Activated B cell treated with CpG ODN at 0.5 μM for 24 hours (primary cell): ENCODE results near the gene PIGS. TPM values are rescaled to one million over a fixed set of nuclear protein-coding genes. Genes with fewer than 3 reads are reported as not detected.

ENCODE experiments used
- ATAC-seq: fragments of 200-7000 bp; cut with Tn5 transposase; one replicate; pipeline ENCODE4 v1.10.0; 2021; ENCODE audit warnings: low read depth, mild to moderate bottlenecking, moderate library complexity
- CTCF ChIA-PET: fragments of 350-600 bp; sonication (Branson Sonifier 250); formaldehyde crosslinking; loops from one replicate; lab custom pipeline; 2021; ENCODE audit warnings: antibody characterized with exemption; lab: Charles Lee
- POLR2A ChIA-PET: fragments of 350-600 bp; sonication (Branson Sonifier 250); formaldehyde crosslinking; loops from one replicate; lab custom pipeline; 2021; ENCODE audit warnings: antibody characterized with exemption; lab: Charles Lee
- DNase-seq: peaks from one replicate; pipeline ENCODE4 v3.0.0; 2022
- H3K27ac Mint-ChIP-seq: one replicate; pipeline ENCODE4 v1.8.0; 2020; ENCODE audit warnings: mixed read lengths
- H3K27me3 Mint-ChIP-seq: one replicate; pipeline ENCODE4 v1.8.0; 2021; ENCODE audit warnings: mixed read lengths
- H3K36me3 Mint-ChIP-seq: one replicate; pipeline ENCODE4 v1.8.0; 2021; ENCODE audit warnings: low read depth, mixed read lengths
- H3K4me1 Mint-ChIP-seq: one replicate; pipeline ENCODE4 v1.8.0; 2021; ENCODE audit warnings: mixed read lengths
- H3K4me3 Mint-ChIP-seq: one replicate; pipeline ENCODE4 v1.8.0; 2020; ENCODE audit warnings: mild to moderate bottlenecking, mixed read lengths
- H3K9me3 Mint-ChIP-seq: one replicate; pipeline ENCODE4 v1.8.0; 2020; ENCODE audit warnings: mixed read lengths
- CTCF ChIP-seq: fragments of 200-600 bp; IDR thresholded peaks from one replicate; pipeline ENCODE4 v1.8.0; 2022; ENCODE audit warnings: antibody characterized with exemption, mild to moderate bottlenecking
- intact Hi-C: fragments of 100-400 bp; cut with micrococcal nuclease; formaldehyde crosslinking; loops from one replicate; pipeline ENCODE4 v1.15.1; 2024
- total RNA-seq: library from RNA; stranded (reverse); gene quantifications from 2 replicates; pipeline ENCODE4 v1.2.3, GENCODE V29; 2022

PIGS gene
- 86.4 and 92.2 TPM in 2 replicates for total RNA-seq

- ATAC-seq (peak; percentile 94), DNase-seq (peak; percentile 84)
- no peak for TF ChIP-seq CTCF
- POLR2A ChIA-PET: interaction anchor here (0.6 to 9.2 kb wide), 19 partner anchors 13 to 571 kb away, joined by 3 to 160 read pairs (median 4); partner anchors contain the start of genes BLTP2, PHF12, POLDIP2 and PROCA1
- H3K27ac Mint-ChIP-seq: peak within 1 kb of the TSS; percentile 87
- H3K4me3 Mint-ChIP-seq: peak within 1 kb of the TSS; percentile 95
- H3K4me1 Mint-ChIP-seq: peaks cover 62% of the 10 kb centered on the region
- no peaks in the 10 kb centered on the region for H3K27me3 Mint-ChIP-seq
- CTCF ChIA-PET: interaction anchor here (0.6 to 2.0 kb wide), 6 partner anchors 9 to 31 kb away, joined by 3 to 19 read pairs (median 3); partner anchors contain the start of gene SPAG5
- peaks cover 29% of the 10 kb centered on the region for H3K36me3 Mint-ChIP-seq
- no peaks in the 10 kb centered on the region for H3K9me3 Mint-ChIP-seq
- intact Hi-C loops: loop anchor here (1.0 to 5.0 kb wide), 3 partner anchors 19 to 41 kb away; partner anchors contain the start of genes RSKR, SPAG5 and UNC119
Measured at GRCh38 chr17:28571361-28572122, at the start of gene PIGS. TSS of gene PIGS (minus strand) at chr17:28571524. CDS start at chr17:28571496, 28 bp downstream.

- Mint-ChIP-seq H3K27ac (no peak overlapping the region), H3K4me1 (peaks cover 13% of the 10 kb centered on the region), H3K4me3 (no peak overlapping the region), H3K36me3 (peaks cover 96% of the 10 kb centered on the region), H3K9me3 (no peaks in the 10 kb centered on the region), H3K27me3 (no peaks in the 10 kb centered on the region)
- ChIA-PET POLR2A (interaction anchor here (0.7 kb wide), 1 partner anchor 24 kb away, joined by 4 read pairs; no protein-coding TSS in a partner anchor), CTCF (interaction anchor here (1.3 kb wide), 1 partner anchor 7 kb away, joined by 4 read pairs; no protein-coding TSS in a partner anchor)
- no peak for DNase-seq
- TF ChIP-seq CTCF: no peak
- no peak for ATAC-seq
- intact Hi-C loops: no loop called here
Measured at GRCh38 chr17:28620010-28620409, 48.7 kb upstream of the PIGS start.

GRCh38 chr17:28618464-28618863 lies 47.1 kb upstream of the PIGS start:
- Mint-ChIP-seq H3K27ac (no peak overlapping the region), H3K4me3 (no peak overlapping the region), H3K4me1 (peaks cover 25% of the 10 kb centered on the region), H3K36me3 (peaks cover 94% of the 10 kb centered on the region), H3K9me3 (no peaks in the 10 kb centered on the region), H3K27me3 (no peaks in the 10 kb centered on the region)
- intact Hi-C loops: no loop called here
- no peak for DNase-seq
- ChIA-PET CTCF (interaction anchor here (2.0 kb wide), 1 partner anchor 123 kb away, joined by 9 read pairs; no protein-coding TSS in a partner anchor), POLR2A (interaction anchor here (0.5 to 1.0 kb wide), 2 partner anchors 10 to 50 kb away, joined by 3 read pairs; no protein-coding TSS in a partner anchor)
- TF ChIP-seq CTCF: no peak
- ATAC-seq: no peak

GRCh38 chr17:28616281-28616680 lies 45.0 kb upstream of the PIGS start:
- DNase-seq (no peak), ATAC-seq (no peak)
- POLR2A ChIA-PET: interaction anchor here (0.5 kb wide), 1 partner anchor 73 kb away, joined by 6 read pairs; no protein-coding TSS in a partner anchor
- no peak for TF ChIP-seq CTCF
- H3K27ac Mint-ChIP-seq: no peak overlapping the region
- no peaks in the 10 kb centered on the region for H3K9me3 Mint-ChIP-seq
- H3K4me1 Mint-ChIP-seq: peaks cover 38% of the 10 kb centered on the region
- intact Hi-C loops: no loop called here
- H3K4me3 Mint-ChIP-seq: no peak overlapping the region
- H3K27me3 Mint-ChIP-seq: no peaks in the 10 kb centered on the region
- peaks cover 76% of the 10 kb centered on the region for H3K36me3 Mint-ChIP-seq
- CTCF ChIA-PET: interaction anchor here (1.0 kb wide), 1 partner anchor 121 kb away, joined by 3 read pairs; no protein-coding TSS in a partner anchor
